ENCODE measurements around the gene IFNB1.

IFNB1 gene

DNA sequence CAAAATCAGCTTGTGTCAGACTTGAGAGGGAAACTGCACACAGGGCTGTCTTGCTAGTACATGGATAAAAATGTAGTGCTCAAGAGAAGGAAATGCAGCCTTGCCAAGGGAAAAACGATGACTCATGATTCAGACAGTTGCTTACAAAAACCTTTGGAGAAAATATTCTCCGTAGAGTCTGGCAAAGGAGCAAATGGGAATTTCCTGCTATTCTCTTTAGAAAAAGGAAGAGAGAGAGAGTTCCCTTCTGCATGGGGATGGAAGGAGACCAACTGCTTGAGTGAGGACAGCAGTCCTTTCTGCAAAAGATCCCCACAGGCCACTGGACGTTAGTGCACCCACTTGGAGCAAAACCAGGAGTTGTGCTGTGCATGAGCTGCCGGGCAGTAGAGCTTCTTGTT is 7.6 kb downstream of the IFNB1 start:
- peak; percentile 15 for DNase-seq (ENCODE audit: low spot score)

DNA sequence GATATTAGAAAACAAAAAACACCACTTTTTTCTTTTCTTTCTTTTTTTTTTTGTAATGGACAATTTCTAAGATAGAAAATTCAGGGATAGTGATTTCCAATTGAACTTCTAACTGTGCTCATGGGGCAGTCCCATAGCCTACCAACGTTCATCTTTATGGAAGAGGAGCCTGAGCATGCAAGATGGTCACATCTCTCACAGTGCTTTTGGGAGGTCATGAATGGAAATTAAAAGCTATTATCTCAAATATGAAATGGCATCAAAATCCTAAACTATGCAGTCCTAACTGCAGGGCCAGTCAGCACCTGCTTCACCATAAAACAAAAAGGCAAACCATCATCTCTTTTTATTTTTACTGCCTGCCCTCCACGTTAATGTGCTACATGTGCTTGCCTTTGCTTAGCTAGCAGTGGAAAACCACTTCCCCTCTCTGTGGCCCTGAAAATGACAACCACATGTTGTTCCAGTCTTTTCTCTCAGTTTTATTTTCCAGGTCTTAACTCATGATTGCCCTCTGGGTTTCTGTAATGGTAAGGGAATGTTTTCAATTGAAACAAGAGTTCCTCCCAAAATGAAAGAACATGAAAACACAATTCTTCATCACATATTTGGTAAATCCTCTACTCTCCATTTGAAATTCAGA is 16.7 kb downstream of the IFNB1 start:
- no peak for DNase-seq (ENCODE audit: low spot score)

DNA sequence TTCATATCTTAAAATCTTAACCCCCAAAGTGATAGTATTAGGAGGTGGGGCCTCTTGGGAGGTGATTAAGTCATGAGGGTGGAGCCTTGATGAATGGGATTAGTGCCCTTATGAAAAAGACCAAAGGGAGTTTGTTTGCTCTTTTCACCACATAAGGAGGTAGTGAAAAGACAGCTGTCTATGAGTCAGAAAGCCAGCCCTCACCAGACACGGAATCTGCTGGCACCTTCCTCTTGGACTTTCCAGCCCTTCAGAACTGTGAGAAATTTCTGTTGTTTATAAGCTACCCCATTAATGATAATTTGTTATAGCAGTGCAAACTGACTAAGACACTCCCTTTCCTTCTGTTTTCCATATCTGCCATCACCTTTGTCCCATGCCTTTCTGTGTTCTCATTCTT is 20.8 kb downstream of the IFNB1 start:
- DNase-seq (ENCODE audit: low spot score) = no peak

DNA sequence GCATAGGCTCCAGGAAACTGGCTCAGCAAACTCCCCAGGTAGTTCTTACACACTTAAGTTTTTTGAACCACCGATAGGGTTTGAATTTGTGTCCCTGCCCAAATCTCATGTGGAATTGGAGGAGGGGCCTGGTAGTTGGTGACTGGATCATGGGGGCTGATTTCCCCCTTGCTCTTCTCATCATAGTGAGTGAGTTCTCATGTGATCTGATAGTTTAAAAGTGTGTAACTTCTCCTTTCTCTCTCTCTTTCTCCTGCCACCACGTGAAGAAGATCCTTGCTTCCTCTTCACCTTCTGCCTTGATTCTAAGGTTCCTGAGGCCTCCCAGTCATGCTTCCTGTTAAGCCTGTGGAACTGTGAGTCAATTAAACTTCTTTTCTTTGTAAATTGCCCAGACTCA is 23.9 kb downstream of the IFNB1 start:
- no peak for DNase-seq (ENCODE audit: low spot score)

DNA sequence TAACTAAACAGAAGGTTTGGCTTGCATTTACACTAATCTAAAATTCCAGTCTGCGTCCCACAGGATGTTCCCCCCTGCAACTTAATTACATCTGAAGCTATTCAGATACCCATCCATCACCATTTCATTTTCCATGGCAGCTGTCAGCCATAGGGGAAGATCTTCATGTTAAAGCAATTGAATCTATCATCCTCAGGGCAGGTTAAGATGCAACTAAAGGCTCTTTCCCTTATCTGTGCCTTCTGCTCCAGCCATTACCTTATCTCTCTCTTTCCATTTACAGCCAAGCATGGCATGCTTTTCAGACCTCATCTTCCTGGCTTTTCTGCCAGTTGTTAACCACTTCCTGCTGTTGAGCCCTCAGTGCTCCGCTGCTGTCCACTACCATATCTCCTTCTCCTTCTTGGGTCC is 30.5 kb downstream of the IFNB1 start:
- DNase-seq (ENCODE audit: low spot score) = peak; percentile 9

DNA sequence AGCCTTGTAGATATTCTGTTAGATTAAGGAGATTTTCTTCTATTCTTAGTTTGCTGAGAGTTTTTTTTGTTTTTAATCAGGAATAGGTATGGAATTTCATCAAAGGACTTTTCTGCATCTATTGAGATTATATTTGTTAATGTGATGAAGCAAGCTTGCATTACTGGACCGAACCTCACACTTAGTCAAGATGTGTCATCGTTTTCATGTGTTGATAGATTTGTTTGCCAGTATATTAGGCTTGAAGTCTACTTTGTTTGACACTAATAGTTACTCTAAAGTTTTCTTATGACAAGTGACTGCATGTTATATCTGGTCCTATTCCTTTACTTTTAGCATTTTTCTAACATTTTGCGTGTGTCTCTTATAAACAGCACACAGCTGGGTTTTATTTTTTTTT is 33.9 kb downstream of the IFNB1 start:
- DNase-seq (ENCODE audit: low spot score) = no peak

DNA sequence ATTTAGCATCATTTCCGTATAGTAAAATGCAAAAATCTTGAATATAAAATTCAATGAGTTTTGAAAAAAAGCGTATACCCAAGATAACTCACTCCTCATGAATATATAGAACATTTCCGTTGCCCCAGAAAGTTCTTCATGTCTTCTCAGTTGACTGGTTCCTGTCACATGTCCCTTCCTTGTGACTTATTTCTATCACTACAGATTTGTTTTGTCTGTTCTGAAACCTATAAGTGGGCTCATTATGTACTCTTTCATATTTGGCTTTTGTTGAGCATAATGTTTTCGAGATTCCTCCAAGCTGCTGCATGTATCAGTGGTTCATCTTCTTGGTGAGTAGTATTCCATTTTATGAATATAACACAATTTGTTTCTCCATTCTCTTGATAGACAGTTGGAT is 35.3 kb downstream of the IFNB1 start:
- DNase-seq (ENCODE audit: low spot score) = no peak

DNA sequence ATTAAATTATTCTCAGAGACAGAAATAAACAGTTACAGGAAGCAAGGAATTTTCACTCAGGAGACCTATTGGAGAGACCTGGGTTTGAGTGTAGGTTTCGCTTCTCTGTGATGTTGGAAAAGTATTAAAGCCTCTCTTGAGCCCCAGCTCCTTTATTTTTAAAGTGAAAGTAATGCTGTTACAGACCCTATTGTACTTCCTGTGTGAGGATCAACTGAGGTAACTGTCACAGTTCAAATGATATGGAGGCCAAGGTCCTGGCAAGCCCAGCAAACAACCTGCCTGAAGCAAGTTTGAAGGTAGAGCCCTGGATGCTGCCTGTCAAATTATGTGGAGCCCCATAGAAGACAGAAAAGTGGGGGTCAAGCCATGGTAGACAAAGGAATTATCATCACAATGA is 38.4 kb downstream of the IFNB1 start:
- no peak for DNase-seq (ENCODE audit: low spot score)

DNA sequence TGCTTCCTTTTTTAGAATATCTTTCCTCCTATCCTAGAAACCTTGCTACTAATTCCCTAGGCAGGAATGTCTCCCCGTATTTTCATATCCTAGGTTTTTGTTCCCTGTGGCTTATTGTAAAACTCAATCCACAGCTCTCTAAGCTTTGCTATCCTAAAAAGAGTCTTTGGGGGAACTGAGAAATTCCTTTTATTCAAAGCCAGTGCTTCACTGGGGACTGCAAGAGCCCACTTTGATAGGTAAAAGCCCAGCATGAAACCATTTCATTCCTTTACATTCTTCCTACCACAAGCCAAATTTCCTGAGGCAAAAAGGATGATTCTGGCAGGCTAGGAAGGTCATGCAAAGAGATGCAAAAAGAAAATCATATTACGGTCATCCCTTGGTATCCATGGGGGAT is 40.5 kb downstream of the IFNB1 start:
- DNase-seq (ENCODE audit: low spot score) = no peak

DNA sequence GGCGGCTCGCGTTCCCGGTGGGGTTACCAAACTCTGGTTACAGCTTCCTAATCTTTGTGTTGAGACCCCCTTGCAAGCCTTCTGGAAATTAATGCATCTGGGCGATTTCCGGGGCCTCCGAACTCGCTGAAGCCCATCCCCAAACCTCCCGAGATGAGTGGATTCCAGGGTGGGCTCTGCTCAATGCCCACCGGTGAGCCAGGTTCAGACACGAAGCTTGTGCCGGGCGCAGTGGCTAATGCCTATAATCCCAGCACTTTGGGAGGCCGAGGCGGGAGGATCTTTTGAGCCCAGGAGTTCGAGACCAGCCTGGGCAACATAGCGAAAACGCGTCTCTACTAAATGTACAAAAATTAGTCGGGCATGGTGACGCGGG is 45.9 kb downstream of the IFNB1 start:
- no peak for DNase-seq (ENCODE audit: low spot score)

DNA sequence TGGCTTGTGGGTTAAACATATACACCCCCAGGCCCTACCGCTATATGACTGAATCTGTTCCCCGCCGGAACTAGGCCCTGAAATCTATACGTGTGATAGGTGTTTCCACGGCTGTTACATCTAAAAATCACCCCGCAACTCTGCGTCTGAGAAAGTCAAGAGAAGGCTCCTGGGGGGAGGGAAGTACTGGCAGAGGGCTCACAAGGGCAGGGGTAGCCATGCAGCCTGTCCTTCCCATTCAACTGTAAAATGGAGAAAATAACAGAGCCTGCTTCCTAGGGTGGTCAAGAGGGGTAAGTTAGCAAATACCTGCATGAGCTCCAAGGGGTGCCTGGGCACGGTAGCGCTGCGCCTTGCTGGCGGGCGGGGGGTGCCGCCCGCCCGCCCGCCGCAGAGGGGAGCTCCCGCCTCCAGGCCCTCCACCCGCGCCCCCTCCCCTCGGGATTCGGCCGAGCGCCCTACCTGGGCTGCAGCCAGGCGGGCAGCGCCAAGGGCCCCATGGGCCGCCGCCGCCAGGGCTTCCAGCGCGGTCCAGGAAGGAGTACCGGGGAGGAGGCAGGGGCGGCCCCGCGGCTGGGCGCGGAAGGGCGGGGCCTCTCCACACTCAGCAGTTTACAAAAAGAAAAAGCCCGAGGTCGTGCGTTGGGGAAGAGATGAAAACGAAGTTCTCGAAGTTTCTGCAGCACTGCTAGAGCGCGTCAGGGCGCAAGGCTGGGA is 46.5 kb downstream of the IFNB1 start, which contains the start of gene HACD4:
TSS of gene HACD4 (minus strand) at position 550 of the 717 bp plus-strand sequence. CDS start at position 500, 50 bp downstream.
- DNase-seq (ENCODE audit: low spot score) = peak; percentile 21

DNA sequence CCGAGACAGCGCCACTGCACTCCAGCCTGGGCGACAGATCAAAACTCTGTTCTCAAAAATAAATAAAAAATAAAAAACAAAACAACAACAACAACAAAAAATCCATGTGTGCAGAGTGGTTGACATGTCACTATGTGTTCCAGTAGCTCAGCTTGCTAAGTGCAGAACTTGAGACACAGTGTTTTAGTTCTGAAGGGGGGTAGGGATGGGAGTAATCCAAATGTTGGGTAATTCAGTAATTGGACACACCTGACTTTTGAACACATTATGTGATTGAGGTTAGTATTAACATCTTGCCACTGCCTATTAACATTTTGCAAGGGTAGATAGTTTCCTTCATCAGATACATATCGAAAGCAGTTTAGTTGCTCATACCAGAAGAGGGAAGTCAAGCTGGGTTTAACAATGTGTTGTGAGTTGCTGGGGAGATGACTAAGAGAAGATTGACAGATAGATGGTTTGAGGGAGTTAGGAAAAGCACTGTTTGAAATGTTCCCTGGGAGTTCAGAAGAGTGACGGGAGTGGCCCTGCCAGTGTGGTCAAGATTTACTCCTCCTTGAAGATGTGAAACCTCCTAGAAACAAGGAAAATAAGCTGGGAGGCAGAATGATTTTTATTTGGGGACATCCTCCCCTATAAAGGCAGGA is 47.2 kb downstream of the IFNB1 start:
- DNase-seq (ENCODE audit: low spot score) = no peak

DNA sequence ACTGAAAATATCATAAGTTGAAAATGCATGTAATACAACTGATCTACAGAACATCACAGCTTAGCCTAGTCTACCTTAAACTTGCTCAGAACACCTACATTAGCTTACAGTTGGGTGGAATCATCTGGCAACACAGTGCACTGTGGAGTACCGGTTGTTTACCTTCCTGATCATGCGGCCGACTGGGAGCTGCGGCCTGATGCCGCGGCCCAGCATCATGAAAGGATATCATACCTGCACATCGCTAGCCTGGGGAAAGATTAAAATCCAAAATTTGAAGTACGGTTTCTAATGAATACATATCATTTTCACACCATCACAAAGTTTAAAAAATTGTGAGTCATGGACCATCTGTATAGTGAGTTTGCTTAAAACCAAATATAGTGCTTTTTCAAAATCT is 48.1 kb downstream of the IFNB1 start:
- no peak for DNase-seq (ENCODE audit: low spot score)

DNA sequence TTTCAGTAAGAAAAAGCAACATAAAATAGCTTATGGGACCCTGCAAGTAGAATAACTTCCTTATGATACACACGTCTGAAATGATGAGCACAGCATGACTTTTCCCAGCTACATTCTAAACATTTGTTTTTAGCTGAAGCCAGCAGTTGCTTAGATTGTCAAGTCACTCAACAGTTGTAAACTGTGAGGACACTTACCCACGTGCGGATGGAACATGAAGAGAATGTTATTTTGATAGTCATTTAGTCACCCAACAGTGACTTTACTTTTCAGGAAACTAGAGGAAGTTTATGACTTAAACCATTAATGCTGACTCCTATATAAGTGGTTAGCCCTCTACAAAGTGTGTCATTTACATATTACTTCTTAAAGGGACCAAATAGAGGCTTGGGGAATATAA is 49.3 kb downstream of the IFNB1 start:
- no peak for DNase-seq (ENCODE audit: low spot score)

DNA sequence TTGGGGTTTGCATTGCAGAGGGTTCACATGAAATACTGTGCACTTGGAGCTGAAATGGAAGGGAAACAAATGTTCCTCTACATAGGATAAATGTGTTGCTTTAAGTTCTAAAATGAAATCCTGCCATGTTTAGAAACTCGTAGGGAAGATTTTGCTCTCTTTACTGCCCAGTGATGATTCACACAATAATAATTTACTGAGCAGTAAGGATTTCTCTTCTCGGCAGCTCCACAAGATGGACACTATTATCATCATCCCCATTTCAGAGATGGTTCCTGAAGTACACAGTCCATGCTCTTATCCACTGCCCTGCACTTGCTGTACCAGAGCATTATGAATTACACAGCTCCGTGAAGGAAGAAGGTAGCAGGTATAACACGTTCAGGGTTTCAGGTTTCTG is 50.4 kb downstream of the IFNB1 start:
- no peak for DNase-seq (ENCODE audit: low spot score)

Data from hematopoietic multipotent progenitor cell treated with erythropoietin and hydrocortisone succinate and interleukin-3 and kit ligand, for 15 days (in vitro differentiated cells).